C4-2B (cell line): ENCODE data around the gene DIP2B.
A peak's percentile ranks its signal among the peaks of the same experiment; 100 is the strongest.

Source experiments
- H3K27ac ChIP-seq: fragments of 450-650 bp; 2 replicates; pipeline ENCODE4 v1.5.1; 2017
- CTCF ChIP-seq: fragments of 450-650 bp; conservative IDR thresholded peaks from 2 replicates; pipeline ENCODE4 v1.5.1; 2017; ENCODE audit warnings: mild to moderate bottlenecking
- ZFX ChIP-seq: fragments of 450-650 bp; IDR thresholded peaks from 2 replicates; pipeline ENCODE4 v1.6.1; 2017

DIP2B gene

GRCh38 chr12:50597200-50598195 lies 92.7 kb downstream of the DIP2B start:
- TF ChIP-seq CTCF: no peak
- no peak overlapping the region for H3K27ac ChIP-seq

GRCh38 chr12:50598321-50598862 lies 93.6 kb downstream of the DIP2B start:
- H3K27ac ChIP-seq: no peak overlapping the region
- no peak for TF ChIP-seq ZFX

- no peak overlapping the region for H3K27ac ChIP-seq
- TF ChIP-seq CTCF (no peak), ZFX (no peak)
Observed at GRCh38 chr12:50599366-50600095, 94.7 kb downstream of the DIP2B start.

- no peak overlapping the region for H3K27ac ChIP-seq
- TF ChIP-seq CTCF (no peak), ZFX (no peak)
Observed at GRCh38 chr12:50600364-50600763, 95.6 kb downstream of the DIP2B start.

GRCh38 chr12:50603817-50604639 lies 99.2 kb downstream of the DIP2B start:
- H3K27ac ChIP-seq: peak overlapping the region; percentile 53
- no peak for TF ChIP-seq ZFX
- no peak for TF ChIP-seq CTCF

- TF ChIP-seq CTCF: no peak
- peak overlapping the region; percentile 53 for H3K27ac ChIP-seq
Observed at GRCh38 chr12:50604640-50604920, 99.8 kb downstream of the DIP2B start.

GRCh38 chr12:50606675-50607375 lies 102.0 kb downstream of the DIP2B start:
- no peak overlapping the region for H3K27ac ChIP-seq
- no peak for TF ChIP-seq ZFX
- TF ChIP-seq CTCF: no peak
